GM18498 (cell line): ENCODE data around the gene DLL3.
"Not testable (repeated sequence)": the region's sequence is repeated elsewhere in the genome, so short reads cannot be mapped to it uniquely, and the experiment has no call there.

ENCODE experiments used
- ATAC-seq: cut with Tn5 transposase; IDR thresholded peaks from one replicate; pipeline ENCODE4 v1.9.1; 2021; ENCODE audit warnings: mild to moderate bottlenecking, moderate library complexity; ENCODE audit not compliant: unreplicated experiment

The DLL3 gene

GRCh38 chr19:39498798-39499642 is at the start of gene DLL3:
Gene DLL3 (plus strand): TSS chr19:39498947. CDS start chr19:39498975, 28 bp downstream.
- no peak for ATAC-seq

- no peak for ATAC-seq
These were observed 49.5 kb upstream of the DLL3 start for GRCh38 chr19:39449116-39449797.

GRCh38 chr19:39451257-39451656 is 47.5 kb upstream of the DLL3 start:
- ATAC-seq = not testable (repeated sequence)

- no peak for ATAC-seq
These were observed 35.3 kb upstream of the DLL3 start for GRCh38 chr19:39463403-39463802.

GRCh38 chr19:39465956-39466747 is 32.6 kb upstream of the DLL3 start:
- no peak for ATAC-seq

GRCh38 chr19:39467941-39468340 is 30.8 kb upstream of the DLL3 start:
- ATAC-seq = no peak

GRCh38 chr19:39469036-39469435 is 29.7 kb upstream of the DLL3 start:
- no peak for ATAC-seq

- ATAC-seq = no peak
These were observed 29.2 kb upstream of the DLL3 start for GRCh38 chr19:39469567-39469966.

- ATAC-seq = no peak
These were observed 27.9 kb upstream of the DLL3 start for GRCh38 chr19:39470724-39471339.

- no peak for ATAC-seq
These were observed 26.8 kb upstream of the DLL3 start for GRCh38 chr19:39471756-39472536.

- no peak for ATAC-seq
These were observed 25.9 kb upstream of the DLL3 start for GRCh38 chr19:39472746-39473442.

- ATAC-seq = no peak
These were observed 25.2 kb upstream of the DLL3 start for GRCh38 chr19:39473443-39473960.

- no peak for ATAC-seq
These were observed 24.6 kb upstream of the DLL3 start for GRCh38 chr19:39474139-39474620.

- ATAC-seq = no peak
These were observed 23.0 kb upstream of the DLL3 start for GRCh38 chr19:39475748-39476147.

GRCh38 chr19:39479319-39479801 is 19.4 kb upstream of the DLL3 start:
- not testable (repeated sequence) for ATAC-seq

GRCh38 chr19:39479916-39480315 is 18.8 kb upstream of the DLL3 start:
- ATAC-seq = no peak

GRCh38 chr19:39480337-39481228 is 18.2 kb upstream of the DLL3 start, which contains the start of gene TIMM50:
Gene TIMM50 (plus strand): TSS chr19:39480838. CDS start chr19:39480854, 16 bp downstream.
- ATAC-seq = peak; percentile 93

GRCh38 chr19:39481229-39481545 is 17.6 kb upstream of the DLL3 start:
- ATAC-seq = no peak
